Lower leg skin (tissue), 3 donors: ENCODE measurements around the gene CHRM4.

ENCODE experiments used
- POLR2A ChIP-seq, 2 donors: fragments of 450-650 bp; IDR thresholded peaks; one replicate each; pipeline ENCODE4 v1.6.1; 2016 to 2017; ENCODE audit warnings: antibody characterized with exemption in 2 of 2, mild to moderate bottlenecking in 1 of 2, moderate library complexity in 1 of 2
- TF ChIP-seq, protein P1 (sequence below), 3 donors: fragments of 450-650 bp; IDR thresholded peaks; one replicate each; pipeline ENCODE4 v1.5.1; 2016; ENCODE audit warnings: antibody characterized with exemption in 3 of 3, mild to moderate bottlenecking in 3 of 3, moderate library complexity in 2 of 3

DNA sequence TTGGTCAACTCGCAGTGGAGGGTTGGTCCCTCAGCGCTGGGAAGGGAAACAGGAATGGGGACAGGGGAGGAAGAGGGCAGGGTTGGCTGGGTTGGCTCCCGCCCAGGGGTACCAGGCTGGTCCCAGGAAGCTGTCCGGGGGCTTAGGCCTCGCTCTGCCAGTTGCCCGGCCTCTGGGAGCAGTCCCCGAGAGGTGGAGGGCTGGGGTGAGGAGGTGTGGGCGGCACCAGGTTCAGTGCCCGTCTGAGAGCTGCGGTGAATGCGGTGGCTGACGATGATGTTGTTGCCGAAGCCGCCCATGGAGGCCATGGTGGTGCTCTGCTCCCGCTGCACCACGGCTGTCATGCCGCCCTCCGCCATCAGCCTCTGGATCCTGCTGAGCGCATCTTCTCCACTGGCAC lies 6.0 kb upstream of the CHRM4 start:
- TF ChIP-seq, protein P1, sequence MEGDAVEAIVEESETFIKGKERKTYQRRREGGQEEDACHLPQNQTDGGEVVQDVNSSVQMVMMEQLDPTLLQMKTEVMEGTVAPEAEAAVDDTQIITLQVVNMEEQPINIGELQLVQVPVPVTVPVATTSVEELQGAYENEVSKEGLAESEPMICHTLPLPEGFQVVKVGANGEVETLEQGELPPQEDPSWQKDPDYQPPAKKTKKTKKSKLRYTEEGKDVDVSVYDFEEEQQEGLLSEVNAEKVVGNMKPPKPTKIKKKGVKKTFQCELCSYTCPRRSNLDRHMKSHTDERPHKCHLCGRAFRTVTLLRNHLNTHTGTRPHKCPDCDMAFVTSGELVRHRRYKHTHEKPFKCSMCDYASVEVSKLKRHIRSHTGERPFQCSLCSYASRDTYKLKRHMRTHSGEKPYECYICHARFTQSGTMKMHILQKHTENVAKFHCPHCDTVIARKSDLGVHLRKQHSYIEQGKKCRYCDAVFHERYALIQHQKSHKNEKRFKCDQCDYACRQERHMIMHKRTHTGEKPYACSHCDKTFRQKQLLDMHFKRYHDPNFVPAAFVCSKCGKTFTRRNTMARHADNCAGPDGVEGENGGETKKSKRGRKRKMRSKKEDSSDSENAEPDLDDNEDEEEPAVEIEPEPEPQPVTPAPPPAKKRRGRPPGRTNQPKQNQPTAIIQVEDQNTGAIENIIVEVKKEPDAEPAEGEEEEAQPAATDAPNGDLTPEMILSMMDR (IDR thresholded peaks at IDR 0.05): no peak
- no peak for TF ChIP-seq POLR2A (IDR thresholded peaks at IDR 0.05)
